HG03575 (cell line): ENCODE measurements around the gene KAZN.

Experiments
- ATAC-seq: cut with Tn5 transposase; IDR thresholded peaks from one replicate; pipeline ENCODE4 v1.9.1; 2021; ENCODE audit not compliant: unreplicated experiment, insufficient number of reproducible peaks, low FRiP score; ENCODE audit errors: extremely low read depth

Gene KAZN

DNA sequence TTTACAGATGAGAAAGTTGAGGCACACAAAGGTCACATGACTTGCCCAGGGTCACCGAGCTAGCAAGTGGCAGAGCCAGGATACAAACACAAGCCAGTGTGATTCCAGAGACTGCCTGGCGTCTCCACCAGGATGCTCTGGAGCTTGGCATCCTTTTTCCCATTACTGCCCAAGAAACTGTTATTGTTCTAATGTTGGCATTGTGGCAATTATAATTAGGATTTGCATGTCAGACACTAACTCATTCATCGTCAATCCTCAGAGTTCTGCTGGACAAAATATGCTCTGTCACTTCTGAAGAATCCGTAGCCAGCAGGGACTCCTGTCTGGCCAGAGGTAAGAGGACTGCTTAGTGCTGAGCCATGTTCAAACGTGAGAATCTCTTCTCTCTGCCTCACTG, 8.8 kb downstream of the KAZN start:
- no peak for ATAC-seq

DNA sequence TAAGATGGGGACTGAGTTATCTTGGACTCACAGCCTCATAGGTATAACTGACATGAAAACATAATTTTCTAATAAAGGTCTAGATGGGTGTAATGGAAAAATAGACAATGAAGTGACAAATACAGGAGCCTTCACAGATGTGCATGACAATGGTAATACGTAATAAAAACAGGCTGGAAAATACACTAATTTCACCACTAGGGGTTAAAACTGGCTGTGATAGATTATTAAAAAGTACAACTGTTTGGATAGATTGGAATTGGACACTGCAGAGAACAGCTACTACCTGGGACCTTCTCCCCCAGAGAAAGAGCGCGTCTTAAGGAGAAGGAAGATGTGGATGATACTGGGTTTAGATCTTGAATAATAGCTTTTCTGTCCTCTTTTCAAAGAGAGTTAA, 9.8 kb downstream of the KAZN start:
- ATAC-seq: no peak

GRCh38 chr1:14610761-14611160, 12.3 kb downstream of the KAZN start:
- ATAC-seq: no peak

DNA sequence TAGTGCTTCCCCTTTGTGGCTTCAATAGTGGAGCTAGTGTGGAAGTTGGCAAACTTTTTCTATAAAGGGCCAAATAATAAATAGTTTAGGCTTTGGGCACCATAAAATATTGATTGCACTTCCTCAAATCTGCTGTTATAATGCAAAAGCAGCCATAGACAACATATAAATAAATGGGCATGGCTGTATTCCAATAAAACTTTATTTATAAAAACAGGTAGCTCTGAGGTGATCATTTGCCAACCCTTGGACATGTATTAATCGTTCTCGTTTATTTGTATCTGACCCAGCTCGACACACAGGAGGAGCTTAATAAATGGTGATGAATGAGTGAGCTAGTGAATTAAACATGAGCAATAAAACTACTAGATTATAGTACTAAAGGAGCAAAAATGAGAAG, 13.3 kb downstream of the KAZN start:
- no peak for ATAC-seq

DNA sequence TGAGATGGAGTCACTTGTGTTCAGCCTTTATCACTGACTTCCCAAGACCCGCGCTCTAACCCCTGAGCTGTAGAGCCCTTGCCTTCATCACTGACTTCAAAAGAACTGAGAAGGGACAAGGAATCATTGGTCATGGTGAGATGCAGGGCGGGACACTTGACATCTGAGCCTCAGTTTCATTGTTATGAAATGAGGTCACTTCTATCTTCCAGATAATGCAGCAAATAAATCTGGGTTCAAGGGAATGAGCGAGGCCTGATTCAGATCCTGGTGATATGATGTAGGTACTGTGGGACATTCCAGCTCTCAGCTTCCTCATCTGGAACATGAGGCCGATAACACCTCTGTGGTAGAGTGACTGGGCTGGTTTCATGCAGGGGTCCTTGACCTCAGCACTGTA, 13.8 kb downstream of the KAZN start:
- no peak for ATAC-seq

DNA sequence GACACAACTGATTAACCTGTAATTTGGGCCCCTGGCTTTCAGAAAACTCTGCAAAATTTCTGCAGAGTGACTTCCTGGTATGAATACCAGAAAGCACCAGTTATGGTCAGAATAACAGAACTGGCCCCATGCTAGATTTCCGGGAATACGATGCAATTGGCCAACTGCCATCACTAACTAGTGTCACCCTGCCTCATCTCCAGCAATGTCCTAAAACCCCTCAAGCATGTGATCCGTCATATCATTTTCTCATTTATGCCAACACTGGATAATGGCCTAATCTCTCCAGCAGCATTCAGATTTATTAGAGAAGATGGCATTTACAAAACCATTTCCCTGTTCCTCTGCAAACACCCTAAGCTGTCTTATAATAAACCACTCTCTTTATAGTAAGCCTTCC, 15.4 kb downstream of the KAZN start:
- no peak for ATAC-seq

DNA sequence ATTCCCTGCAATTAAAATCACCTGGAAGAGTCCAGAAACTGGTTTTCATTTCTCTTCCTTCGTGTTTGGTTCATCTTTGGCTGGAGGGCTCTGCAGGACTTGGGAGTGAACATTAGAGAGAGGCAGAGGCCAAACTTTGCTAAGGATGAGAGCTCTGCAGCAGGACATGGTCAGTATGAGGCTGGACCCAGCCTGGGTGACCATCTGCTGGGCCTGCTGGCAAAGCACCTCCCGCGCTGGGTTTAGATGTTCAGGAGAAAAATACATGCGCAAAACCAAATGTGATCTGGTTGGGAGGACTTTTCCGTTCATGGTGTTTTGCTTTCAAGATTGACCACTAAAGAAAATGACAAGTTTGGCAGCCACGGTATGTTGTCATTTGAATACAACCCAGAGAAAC, 15.9 kb downstream of the KAZN start:
- ATAC-seq: no peak

DNA sequence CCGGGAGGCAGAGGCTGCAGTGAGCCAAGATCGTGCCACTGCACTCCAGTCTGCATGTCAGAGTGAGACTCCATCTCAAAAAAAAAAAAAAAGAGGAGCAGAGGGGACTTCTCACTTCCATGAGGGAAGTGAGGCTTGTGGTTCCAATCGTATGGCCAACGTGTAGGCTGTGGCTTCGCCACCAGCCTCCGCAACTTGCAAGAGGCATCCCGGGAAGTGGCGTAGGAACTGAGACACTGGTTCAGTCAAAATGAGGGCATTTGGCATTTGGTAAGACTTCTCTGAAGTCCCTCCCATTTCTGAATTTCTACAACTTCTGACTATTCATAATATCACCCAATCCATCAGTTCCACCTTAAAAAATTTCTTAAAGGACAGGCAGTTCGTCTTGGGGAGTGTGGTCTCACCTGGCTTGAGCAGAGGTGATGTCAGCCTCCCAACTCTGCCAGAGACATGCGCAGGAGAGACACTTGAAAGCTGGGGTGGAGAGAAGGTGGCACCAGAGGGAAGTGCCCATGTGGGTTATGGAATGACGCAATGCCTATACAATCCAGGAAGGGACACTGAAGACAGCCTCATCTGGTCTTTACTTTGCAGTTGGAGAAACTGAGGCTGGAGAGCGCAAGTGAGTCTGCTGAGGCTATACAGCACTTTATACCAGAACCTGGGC, 17.2 kb downstream of the KAZN start:
- no peak for ATAC-seq

GRCh38 chr1:14616632-14617396, 18.3 kb downstream of the KAZN start:
- no peak for ATAC-seq

DNA sequence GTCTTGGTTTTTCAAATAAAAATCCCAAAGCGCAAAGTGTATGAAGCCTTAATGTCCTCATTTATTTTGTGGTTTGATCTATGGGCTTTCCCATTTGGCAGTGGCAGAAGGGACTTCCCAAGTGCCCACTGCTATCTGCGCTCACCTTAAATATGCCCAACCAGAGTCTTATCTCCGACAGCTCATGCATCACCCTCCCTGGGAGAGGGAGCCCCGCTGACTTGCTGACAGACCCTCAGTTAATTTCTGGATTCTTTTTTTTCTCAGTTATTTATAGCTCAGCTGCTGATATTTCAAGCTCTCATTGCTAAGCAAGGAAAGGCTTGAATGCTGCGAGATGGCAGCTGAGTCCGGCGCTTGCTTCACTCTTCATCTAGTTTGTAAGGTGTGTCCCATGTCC, 19.3 kb downstream of the KAZN start:
- no peak for ATAC-seq

GRCh38 chr1:14620941-14621340, 22.5 kb downstream of the KAZN start:
- no peak for ATAC-seq

DNA sequence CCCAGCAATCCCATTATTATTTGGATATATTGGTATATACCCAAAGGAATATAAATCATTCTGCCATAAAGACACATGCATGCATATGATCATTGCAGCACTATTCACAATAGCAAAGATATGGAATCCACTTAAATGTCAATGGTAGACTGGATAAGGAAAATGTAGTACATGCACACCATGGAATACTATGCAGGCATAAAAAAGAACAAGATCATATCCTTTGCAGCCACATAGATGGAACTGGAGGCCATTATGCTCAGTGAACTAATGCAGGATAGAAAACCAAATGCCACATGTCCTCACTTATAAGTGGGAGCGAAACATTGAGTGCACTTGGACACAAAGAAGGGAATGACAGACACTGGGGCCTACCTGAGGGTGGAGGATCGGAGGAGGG, 24.6 kb downstream of the KAZN start:
- ATAC-seq: no peak

GRCh38 chr1:14624941-14625340, 26.5 kb downstream of the KAZN start:
- no peak for ATAC-seq

DNA sequence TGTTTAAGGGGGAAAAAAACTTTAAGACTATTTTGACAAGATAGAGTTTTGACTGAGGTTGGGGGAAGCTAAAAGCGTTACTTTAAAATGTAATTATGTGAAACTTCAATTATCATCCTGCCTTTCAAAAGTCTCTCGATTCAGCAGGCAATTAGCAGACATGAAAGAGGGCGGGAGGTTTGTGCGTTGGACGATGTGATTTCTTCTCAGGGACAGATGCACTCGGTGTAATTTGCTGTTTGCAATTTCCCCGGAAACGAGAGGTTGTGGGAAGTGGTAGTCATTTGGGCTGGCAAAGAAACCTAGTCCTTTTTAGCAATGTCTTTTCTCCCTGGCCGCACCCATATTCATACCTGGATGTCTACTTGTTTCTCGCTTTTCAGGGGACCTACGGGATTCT, 27.1 kb downstream of the KAZN start:
- no peak for ATAC-seq

GRCh38 chr1:14625996-14626395, 27.5 kb downstream of the KAZN start:
- no peak for ATAC-seq

DNA sequence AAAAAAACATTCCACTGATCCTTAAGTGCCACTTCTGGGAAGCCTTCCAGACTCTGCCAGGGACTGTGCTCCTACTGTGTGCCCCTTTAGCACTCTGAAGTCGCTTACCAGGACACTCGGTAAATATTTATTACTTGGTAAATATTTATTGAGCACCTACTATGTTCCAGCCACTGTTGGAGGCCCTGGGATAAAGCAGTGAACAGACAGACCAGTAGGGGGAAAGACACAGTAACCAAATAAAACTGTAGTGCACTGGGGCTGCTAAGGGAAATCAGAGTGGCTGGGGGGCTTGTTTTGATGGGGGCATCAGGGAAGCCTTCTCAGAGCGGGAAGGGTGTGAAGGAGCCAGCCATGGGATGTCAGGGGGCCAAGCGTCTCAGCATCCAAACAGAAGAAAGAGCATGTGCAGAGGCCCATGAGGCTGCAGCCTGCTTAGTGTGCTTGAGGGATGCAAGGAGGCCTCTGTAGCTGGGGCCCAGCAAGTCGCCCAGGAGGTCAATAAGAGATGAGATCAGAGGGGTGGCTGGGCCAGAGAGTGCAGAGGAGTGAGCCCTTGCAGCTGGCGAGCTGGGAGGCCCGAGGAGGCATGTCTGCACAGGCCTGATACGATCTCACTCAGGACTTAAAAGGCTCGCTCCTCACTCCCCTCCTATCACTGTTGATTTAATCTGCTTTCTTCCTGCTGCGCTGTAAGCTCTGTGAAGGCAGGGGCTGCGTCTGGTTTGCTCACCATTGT, 28.6 kb downstream of the KAZN start:
- ATAC-seq: no peak

GRCh38 chr1:14627608-14628489, 29.4 kb downstream of the KAZN start:
- no peak for ATAC-seq

DNA sequence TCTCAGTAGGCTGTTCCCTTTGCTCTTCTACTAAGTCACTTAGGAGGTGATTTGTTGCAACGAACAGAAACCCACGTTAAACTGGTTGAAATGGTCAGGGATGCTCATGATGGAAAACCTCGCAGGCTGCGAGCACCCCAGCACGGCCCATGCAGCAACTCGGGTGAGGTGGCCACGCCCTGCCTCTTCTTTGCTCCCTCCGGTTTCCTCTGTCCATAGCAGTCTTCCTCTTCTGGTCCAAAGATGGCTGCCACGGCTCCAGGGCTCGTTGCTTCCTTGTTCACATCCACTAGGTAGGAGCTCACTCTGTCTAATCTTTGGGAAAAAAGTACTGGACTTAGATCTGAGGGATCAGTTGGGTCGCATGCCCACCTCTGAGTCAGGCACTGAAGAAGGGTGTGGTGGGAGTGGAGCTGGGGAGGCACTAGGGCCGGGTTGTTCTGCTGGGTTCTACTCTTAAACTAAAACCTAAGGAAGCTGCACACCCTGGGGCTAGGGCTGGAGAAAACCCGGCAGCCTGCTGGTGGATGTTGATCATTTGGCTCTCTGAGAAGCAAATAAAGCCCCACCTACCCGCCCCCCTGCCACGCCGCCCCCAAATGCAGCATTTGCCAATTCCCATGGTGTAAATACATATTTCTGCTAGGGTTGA, 31.0 kb downstream of the KAZN start:
- no peak for ATAC-seq

DNA sequence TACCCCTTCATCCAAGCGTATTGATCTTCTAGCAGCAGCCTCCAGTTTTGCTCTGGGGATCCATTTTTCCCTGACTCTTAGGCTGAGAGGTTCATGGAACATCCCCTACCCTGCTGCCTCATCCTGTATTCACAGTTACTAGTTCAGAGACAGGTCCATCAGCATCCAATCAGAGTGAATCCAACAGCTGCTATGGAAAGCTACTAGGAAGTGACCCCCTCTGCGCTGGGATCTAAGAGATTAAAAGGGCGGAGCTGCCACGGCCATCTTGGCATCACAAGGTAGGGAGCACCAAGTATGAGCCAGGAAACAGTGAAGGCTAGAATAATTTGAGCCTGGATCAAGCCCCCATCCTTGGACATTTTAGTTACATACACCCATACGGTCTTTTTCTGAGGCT, 32.5 kb downstream of the KAZN start:
- no peak for ATAC-seq
